T-helper 2 cell treated with Interferon-gamma antibody and Interleukin-4, amounts not matched to agents 5 μg/mL and 100 μg/mL, for 36 hours (primary cell): ENCODE results near the gene AR.

ENCODE experiments used
- DNase-seq: peaks from one replicate; pipeline ENCODE4 v3.0.0; 2021; ENCODE audit warnings: low spot score
- H3K27ac Mint-ChIP-seq: one replicate; pipeline ENCODE4 v1.8.0; 2021; ENCODE audit warnings: mild to moderate bottlenecking, mixed read lengths
- H3K27me3 Mint-ChIP-seq: one replicate; pipeline ENCODE4 v1.8.0; 2021; ENCODE audit warnings: low read depth, mixed read lengths
- H3K36me3 Mint-ChIP-seq: one replicate; pipeline ENCODE4 v1.8.0; 2021; ENCODE audit warnings: low read depth, mixed read lengths
- H3K4me1 Mint-ChIP-seq: one replicate; pipeline ENCODE4 v1.8.0; 2021; ENCODE audit warnings: low read depth, mixed read lengths
- H3K4me3 Mint-ChIP-seq: one replicate; pipeline ENCODE4 v1.8.0; 2022; ENCODE audit warnings: mild to moderate bottlenecking, moderate library complexity, mixed read lengths
- H3K9me3 Mint-ChIP-seq: one replicate; pipeline ENCODE4 v1.8.0; 2021; ENCODE audit warnings: mixed read lengths

AR gene

DNA sequence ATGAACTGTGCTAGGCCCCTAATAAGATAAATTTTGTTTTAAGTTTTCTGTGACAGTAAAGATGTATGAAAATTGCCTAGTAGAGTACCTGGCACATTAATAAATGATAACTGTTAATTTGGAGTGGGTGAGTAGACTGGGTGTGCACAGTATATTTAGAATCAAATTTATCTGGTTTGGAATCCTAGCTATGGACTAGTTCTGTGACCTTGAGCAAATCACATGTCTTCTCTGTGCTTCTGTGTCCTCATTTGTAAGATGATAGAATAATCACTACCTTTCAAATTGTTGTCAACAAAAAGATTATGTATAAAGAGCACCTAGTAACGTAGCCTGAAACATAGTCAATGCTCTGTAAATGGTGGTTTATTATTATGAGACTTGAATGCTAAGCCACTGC, 170.2 kb downstream of the AR start:
- DNase-seq = no peak
- Mint-ChIP-seq H3K27me3 (no peaks in the 10 kb centered on the region), H3K4me1 (no peaks in the 10 kb centered on the region), H3K4me3 (no peak overlapping the region), H3K27ac (no peak overlapping the region), H3K9me3 (peaks cover 4% of the 10 kb centered on the region), H3K36me3 (no peaks in the 10 kb centered on the region)

DNA sequence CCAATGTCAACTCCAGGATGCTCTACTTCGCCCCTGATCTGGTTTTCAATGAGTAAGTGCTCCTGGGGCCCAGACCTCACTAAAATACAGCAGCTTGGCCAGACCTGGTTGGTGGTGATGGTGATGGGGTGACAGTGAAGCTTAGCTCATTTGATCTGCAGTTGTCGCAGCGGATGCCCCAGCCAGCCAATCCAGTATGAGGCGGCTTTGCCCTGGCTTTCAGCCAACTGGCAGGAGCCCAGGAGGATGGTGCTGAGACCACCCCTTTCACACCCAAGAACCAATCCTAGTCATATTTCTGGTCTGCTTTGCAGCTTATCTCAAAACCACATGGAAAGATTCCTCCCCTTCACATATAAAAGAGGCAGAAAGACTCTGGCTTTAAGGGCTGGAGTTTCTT, 173.8 kb downstream of the AR start:
- no peaks in the 10 kb centered on the region for H3K4me1 Mint-ChIP-seq
- H3K9me3 Mint-ChIP-seq = peaks cover 4% of the 10 kb centered on the region
- no peak overlapping the region for H3K27ac Mint-ChIP-seq
- H3K27me3 Mint-ChIP-seq = no peaks in the 10 kb centered on the region
- no peaks in the 10 kb centered on the region for H3K36me3 Mint-ChIP-seq
- no peak for DNase-seq
- H3K4me3 Mint-ChIP-seq = no peak overlapping the region

- H3K9me3 Mint-ChIP-seq = peaks cover 4% of the 10 kb centered on the region
- H3K4me3 Mint-ChIP-seq = no peak overlapping the region
- no peaks in the 10 kb centered on the region for H3K36me3 Mint-ChIP-seq
- no peaks in the 10 kb centered on the region for H3K4me1 Mint-ChIP-seq
- DNase-seq = no peak
- no peaks in the 10 kb centered on the region for H3K27me3 Mint-ChIP-seq
- no peak overlapping the region for H3K27ac Mint-ChIP-seq
Observed at GRCh38 chrX:67718926-67719325, 175.1 kb downstream of the AR start.

- H3K4me3 Mint-ChIP-seq = no peak overlapping the region
- peaks cover 4% of the 10 kb centered on the region for H3K9me3 Mint-ChIP-seq
- H3K36me3 Mint-ChIP-seq = no peaks in the 10 kb centered on the region
- no peak overlapping the region for H3K27ac Mint-ChIP-seq
- no peaks in the 10 kb centered on the region for H3K4me1 Mint-ChIP-seq
- no peaks in the 10 kb centered on the region for H3K27me3 Mint-ChIP-seq
- DNase-seq = no peak
Observed at GRCh38 chrX:67720344-67720743, 176.5 kb downstream of the AR start.

- Mint-ChIP-seq H3K9me3 (peaks cover 1% of the 10 kb centered on the region), H3K27me3 (no peaks in the 10 kb centered on the region), H3K4me1 (no peaks in the 10 kb centered on the region), H3K36me3 (no peaks in the 10 kb centered on the region), H3K4me3 (no peak overlapping the region), H3K27ac (no peak overlapping the region)
- no peak for DNase-seq
Observed at GRCh38 chrX:67721321-67721720, 177.5 kb downstream of the AR start.

- DNase-seq = no peak
- no peak overlapping the region for H3K27ac Mint-ChIP-seq
- no peak overlapping the region for H3K4me3 Mint-ChIP-seq
- no peaks in the 10 kb centered on the region for H3K9me3 Mint-ChIP-seq
- no peaks in the 10 kb centered on the region for H3K27me3 Mint-ChIP-seq
- H3K4me1 Mint-ChIP-seq = no peaks in the 10 kb centered on the region
- no peaks in the 10 kb centered on the region for H3K36me3 Mint-ChIP-seq
Observed at GRCh38 chrX:67723580-67724351, 179.9 kb downstream of the AR start.

- H3K36me3 Mint-ChIP-seq = no peaks in the 10 kb centered on the region
- DNase-seq = no peak
- H3K4me1 Mint-ChIP-seq = no peaks in the 10 kb centered on the region
- no peaks in the 10 kb centered on the region for H3K9me3 Mint-ChIP-seq
- H3K4me3 Mint-ChIP-seq = no peak overlapping the region
- H3K27me3 Mint-ChIP-seq = no peaks in the 10 kb centered on the region
- no peak overlapping the region for H3K27ac Mint-ChIP-seq
Observed at GRCh38 chrX:67724359-67725110, 180.7 kb downstream of the AR start.

DNA sequence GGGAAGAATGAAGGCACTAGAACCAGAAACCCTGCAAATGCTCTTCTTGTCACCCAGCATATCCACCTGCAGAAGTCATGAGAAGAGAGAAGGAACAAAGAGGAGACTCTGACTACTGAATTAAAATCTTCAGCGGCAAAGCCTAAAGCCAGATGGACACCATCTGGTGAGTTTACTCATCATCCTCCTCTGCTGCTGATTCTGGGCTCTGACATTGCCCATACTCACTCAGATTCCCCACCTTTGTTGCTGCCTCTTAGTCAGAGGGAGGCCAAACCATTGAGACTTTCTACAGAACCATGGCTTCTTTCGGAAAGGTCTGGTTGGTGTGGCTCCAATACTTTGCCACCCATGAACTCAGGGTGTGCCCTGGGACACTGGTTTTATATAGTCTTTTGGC, 181.7 kb downstream of the AR start:
- Mint-ChIP-seq H3K4me1 (no peaks in the 10 kb centered on the region), H3K9me3 (no peaks in the 10 kb centered on the region), H3K27me3 (no peaks in the 10 kb centered on the region), H3K27ac (no peak overlapping the region), H3K36me3 (no peaks in the 10 kb centered on the region), H3K4me3 (no peak overlapping the region)
- no peak for DNase-seq

GRCh38 chrX:67726018-67726417, 182.2 kb downstream of the AR start:
- no peaks in the 10 kb centered on the region for H3K27me3 Mint-ChIP-seq
- H3K27ac Mint-ChIP-seq = no peak overlapping the region
- H3K4me1 Mint-ChIP-seq = no peaks in the 10 kb centered on the region
- H3K9me3 Mint-ChIP-seq = no peaks in the 10 kb centered on the region
- DNase-seq = no peak
- H3K36me3 Mint-ChIP-seq = no peaks in the 10 kb centered on the region
- H3K4me3 Mint-ChIP-seq = no peak overlapping the region

GRCh38 chrX:67727576-67727975, 183.8 kb downstream of the AR start:
- no peaks in the 10 kb centered on the region for H3K4me1 Mint-ChIP-seq
- no peak for DNase-seq
- H3K27ac Mint-ChIP-seq = no peak overlapping the region
- no peaks in the 10 kb centered on the region for H3K36me3 Mint-ChIP-seq
- H3K4me3 Mint-ChIP-seq = no peak overlapping the region
- H3K27me3 Mint-ChIP-seq = no peaks in the 10 kb centered on the region
- no peaks in the 10 kb centered on the region for H3K9me3 Mint-ChIP-seq

- H3K9me3 Mint-ChIP-seq = no peaks in the 10 kb centered on the region
- no peak overlapping the region for H3K4me3 Mint-ChIP-seq
- no peaks in the 10 kb centered on the region for H3K4me1 Mint-ChIP-seq
- no peak for DNase-seq
- no peaks in the 10 kb centered on the region for H3K27me3 Mint-ChIP-seq
- no peak overlapping the region for H3K27ac Mint-ChIP-seq
- no peaks in the 10 kb centered on the region for H3K36me3 Mint-ChIP-seq
Observed at GRCh38 chrX:67730296-67730695, 186.5 kb downstream of the AR start.

- H3K4me3 Mint-ChIP-seq = no peak overlapping the region
- no peak overlapping the region for H3K27ac Mint-ChIP-seq
- H3K27me3 Mint-ChIP-seq = no peaks in the 10 kb centered on the region
- H3K4me1 Mint-ChIP-seq = no peaks in the 10 kb centered on the region
- no peak for DNase-seq
- H3K9me3 Mint-ChIP-seq = no peaks in the 10 kb centered on the region
- H3K36me3 Mint-ChIP-seq = no peaks in the 10 kb centered on the region
Observed at GRCh38 chrX:67731061-67731460, 187.2 kb downstream of the AR start.

DNA sequence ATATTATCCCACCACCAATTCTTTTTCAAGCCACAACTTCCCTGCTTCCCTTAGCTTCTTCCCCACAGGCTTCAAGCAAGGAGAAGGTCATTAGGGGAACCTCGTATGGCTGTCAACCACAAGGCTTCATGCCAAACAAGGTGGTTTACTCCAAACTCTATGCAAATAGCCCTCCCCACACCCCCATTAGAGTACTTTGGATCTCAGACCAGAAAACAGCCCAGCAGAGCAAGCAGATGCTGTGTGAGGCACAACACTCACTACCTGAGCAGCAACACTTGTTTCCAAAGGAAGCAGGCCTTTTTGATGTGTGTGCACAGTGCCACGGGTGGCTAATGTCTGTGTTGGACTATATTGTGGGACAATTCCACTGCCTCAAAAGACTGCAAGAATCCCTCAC, 189.0 kb downstream of the AR start:
- Mint-ChIP-seq H3K4me1 (no peaks in the 10 kb centered on the region), H3K4me3 (no peak overlapping the region), H3K36me3 (no peaks in the 10 kb centered on the region), H3K27me3 (no peaks in the 10 kb centered on the region), H3K27ac (no peak overlapping the region), H3K9me3 (no peaks in the 10 kb centered on the region)
- no peak for DNase-seq

- DNase-seq = no peak
- H3K36me3 Mint-ChIP-seq = no peaks in the 10 kb centered on the region
- no peaks in the 10 kb centered on the region for H3K9me3 Mint-ChIP-seq
- H3K27ac Mint-ChIP-seq = no peak overlapping the region
- H3K4me1 Mint-ChIP-seq = no peaks in the 10 kb centered on the region
- H3K27me3 Mint-ChIP-seq = no peaks in the 10 kb centered on the region
- H3K4me3 Mint-ChIP-seq = no peak overlapping the region
Observed at GRCh38 chrX:67734111-67734753, 190.4 kb downstream of the AR start.
